ENCODE data around the gene KLF17.

DNA sequence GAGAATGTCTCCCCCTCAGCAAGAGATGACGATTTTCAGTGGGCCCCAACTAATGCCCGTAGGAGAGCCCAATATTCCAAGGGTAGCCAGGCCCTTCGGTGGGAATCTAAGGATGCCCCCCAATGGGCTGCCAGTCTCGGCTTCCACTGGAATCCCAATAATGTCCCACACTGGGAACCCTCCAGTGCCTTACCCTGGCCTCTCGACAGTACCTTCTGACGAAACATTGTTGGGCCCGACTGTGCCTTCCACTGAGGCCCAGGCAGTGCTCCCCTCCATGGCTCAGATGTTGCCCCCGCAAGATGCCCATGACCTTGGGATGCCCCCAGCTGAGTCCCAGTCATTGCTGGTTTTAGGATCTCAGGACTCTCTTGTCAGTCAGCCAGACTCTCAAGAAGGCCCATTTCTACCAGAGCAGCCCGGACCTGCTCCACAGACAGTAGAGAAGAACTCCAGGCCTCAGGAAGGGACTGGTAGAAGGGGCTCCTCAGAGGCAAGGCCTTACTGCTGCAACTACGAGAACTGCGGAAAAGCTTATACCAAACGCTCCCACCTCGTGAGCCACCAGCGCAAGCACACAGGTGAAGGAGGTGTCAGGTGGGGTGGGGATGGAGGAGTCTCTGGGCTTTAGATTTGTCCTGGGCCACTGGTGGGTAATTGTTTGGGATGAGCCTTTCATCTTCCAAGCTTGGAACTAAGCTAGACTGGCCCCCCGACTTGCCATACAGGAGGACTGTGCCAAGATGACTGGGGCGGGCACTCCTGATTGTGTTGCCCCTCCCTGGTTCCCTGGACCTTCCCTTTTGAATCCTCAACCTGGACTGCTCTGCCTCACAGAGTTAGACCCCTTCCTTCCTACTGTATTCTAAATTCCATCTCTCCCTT lies 11.2 kb downstream of the KLF17 start:
- TF ChIP-seq KDM5A (IDR thresholded peaks at IDR 0.05; ENCODE audit: low read length) = no peak
- no peak for TF ChIP-seq CREB1 (IDR thresholded peaks at IDR 0.05)
- no peak for TF ChIP-seq MAX (IDR thresholded peaks at IDR 0.05)
- no peak for TF ChIP-seq CTCF (IDR thresholded peaks at IDR 0.05; ENCODE audit: control extremely low read depth in 1 of 3, insufficient read depth in 1 of 3, low read depth in 1 of 3, low read length in 3 of 3)
- no peak for TF ChIP-seq POLR2A (IDR thresholded peaks at IDR 0.05; ENCODE audit: control extremely low read depth in 1 of 2, low read depth in 2 of 2, low read length in 2 of 2)
- TF ChIP-seq ZNF274 (IDR thresholded peaks at IDR 0.05; ENCODE audit: borderline replicate concordance, extremely low read depth, low read length) = no peak
- TF ChIP-seq EGR1 (IDR thresholded peaks at IDR 0.05; ENCODE audit: borderline replicate concordance, low read depth, low read length) = no peak
- no peak for TF ChIP-seq EZH2 (IDR thresholded peaks at IDR 0.05; ENCODE audit: low read depth, low read length, severe bottlenecking)

All from H1 (cell line).